Neural cell (in vitro differentiated cells): Measurements from ENCODE around the gene ANKRD44.

ENCODE experiments used
- CTCF ChIP-seq: fragments of 450-650 bp; IDR thresholded peaks from 2 replicates; pipeline ENCODE4 v1.5.1; 2014; ENCODE audit warnings: antibody characterized with exemption, mild to moderate bottlenecking, moderate library complexity; ENCODE audit not compliant: poor library complexity, severe bottlenecking
- EP300 ChIP-seq: fragments of 450-650 bp; conservative IDR thresholded peaks from 2 replicates; pipeline ENCODE4 v1.6.1; 2014; ENCODE audit warnings: antibody characterized with exemption, mild to moderate bottlenecking, moderate library complexity; ENCODE audit not compliant: poor library complexity, severe bottlenecking
- EZH2 ChIP-seq: fragments of 200-600, 300-800 bp; shearing (Covaris generic), sonication (generic); IDR thresholded peaks from 2 replicates; pipeline ENCODE4 v1.6.1; 2014; ENCODE audit warnings: antibody characterized with exemption, low read length, borderline replicate concordance, mild to moderate bottlenecking; ENCODE audit not compliant: insufficient read depth, poor library complexity, severe bottlenecking
- POLR2AphosphoS5 ChIP-seq: IDR thresholded peaks from 2 replicates; pipeline ENCODE4 v1.6.1; 2012
- RAD21 ChIP-seq: fragments of 450-650 bp; conservative IDR thresholded peaks from 2 replicates; pipeline ENCODE4 v1.6.1; 2014; ENCODE audit warnings: antibody characterized with exemption, mild to moderate bottlenecking, moderate library complexity
- REST ChIP-seq: IDR thresholded peaks from 2 replicates; pipeline ENCODE4 v1.6.1; 2012; ENCODE audit warnings: borderline replicate concordance
- SMC3 ChIP-seq: fragments of 450-650 bp; conservative IDR thresholded peaks from 2 replicates; pipeline ENCODE4 v1.6.1; 2014; ENCODE audit warnings: antibody characterized with exemption, mild to moderate bottlenecking, moderate library complexity; ENCODE audit not compliant: poor library complexity

GRCh38 chr2:197101519-197101918, 209.1 kb downstream of the ANKRD44 start:
- no peak for TF ChIP-seq CTCF
- TF ChIP-seq EZH2, result no peak
- TF ChIP-seq SMC3, result no peak
- no peak for TF ChIP-seq POLR2AphosphoS5
- TF ChIP-seq RAD21, result no peak
- no peak for TF ChIP-seq EP300
- no peak for TF ChIP-seq REST
